Fibroblast of lung (primary cell): ENCODE data around the gene CHTF8. TPM values are rescaled to one million over a fixed set of nuclear protein-coding genes. Genes with fewer than 3 reads are reported as not detected.

Experiments used
- DNase-seq, 2 donors: peaks; one replicate each; pipeline versions ENCODE4 v3.0.0 to v3.0.0-alpha.2; 2010; ENCODE audit warnings: low read depth in 2 of 2
- H2AFZ ChIP-seq: 2 replicates; pipeline ENCODE4 v1.5.1; 2012; ENCODE audit warnings: low read length, control low read depth, inconsistent platforms
- H3K27ac ChIP-seq: 2 replicates; pipeline ENCODE4 v1.5.1; 2011; ENCODE audit warnings: low read length, control low read depth; ENCODE audit not compliant: insufficient read depth
- H3K27me3 ChIP-seq: 2 replicates; pipeline ENCODE4 v1.5.1; 2011; ENCODE audit warnings: mild to moderate bottlenecking, low read length; ENCODE audit not compliant: control insufficient read depth, insufficient read depth
- H3K36me3 ChIP-seq: 2 replicates; pipeline ENCODE4 v1.5.1; 2011; ENCODE audit warnings: low read length; ENCODE audit not compliant: control insufficient read depth, insufficient read depth
- H3K4me1 ChIP-seq: 2 replicates; pipeline ENCODE4 v1.5.1; 2011; ENCODE audit warnings: low read length; ENCODE audit not compliant: control insufficient read depth, insufficient read depth; ENCODE audit errors: extremely low read depth
- H3K4me2 ChIP-seq: 2 replicates; pipeline ENCODE4 v1.5.1; 2011; ENCODE audit warnings: low read length, control low read depth; ENCODE audit not compliant: insufficient read depth; ENCODE audit errors: extremely low read depth
- H3K4me3 ChIP-seq, 4 experiments: fragments of 200-600 bp in 1 of 4; sonication (generic) in 1 of 4; replicated peaks in 1 of 4; 2 replicates each; pipeline ENCODE4 v1.5.1; 2011 to 2016; ENCODE audit warnings: low read length in 4 of 4, low read depth in 3 of 4, mild to moderate bottlenecking in 3 of 4, control low read depth in 2 of 4, inconsistent platforms in 1 of 4, mixed read lengths in 1 of 4; ENCODE audit not compliant: insufficient read depth in 1 of 4; ENCODE audit errors: control extremely low read depth in 1 of 4
- H3K79me2 ChIP-seq: 2 replicates; pipeline ENCODE4 v1.5.1; 2012; ENCODE audit warnings: mild to moderate bottlenecking, low read length, inconsistent platforms; ENCODE audit not compliant: control insufficient read depth, insufficient read depth
- H3K9ac ChIP-seq: 2 replicates; pipeline ENCODE4 v1.5.1; 2011; ENCODE audit warnings: mild to moderate bottlenecking, low read length, control low read depth; ENCODE audit not compliant: insufficient read depth
- H3K9me3 ChIP-seq: 2 replicates; pipeline ENCODE4 v1.5.1; 2012; ENCODE audit warnings: low read depth, low read length; ENCODE audit not compliant: control insufficient read depth, insufficient read depth
- H4K20me1 ChIP-seq: 2 replicates; pipeline ENCODE4 v1.5.1; 2011; ENCODE audit warnings: low read length; ENCODE audit not compliant: control insufficient read depth, insufficient read depth; ENCODE audit errors: extremely low read depth
- CTCF ChIP-seq, 2 donors: IDR thresholded peaks in 1 of 2; conservative IDR thresholded peaks in 1 of 2; 1 replicate in 1 of 2; 2 replicates in 1 of 2; pipeline ENCODE4 v1.5.1; 2011 to 2012; ENCODE audit warnings: low read length in 2 of 2, control low read depth in 1 of 2, inconsistent platforms in 1 of 2, low read depth in 1 of 2, mild to moderate bottlenecking in 1 of 2
- EZH2 ChIP-seq: IDR thresholded peaks from 2 replicates; pipeline ENCODE4 v1.5.1; 2012; ENCODE audit warnings: low read length, control low read depth, mild to moderate bottlenecking; ENCODE audit errors: missing control alignments
- polyA plus RNA-seq, 2 donors: library from polyadenylated mRNA; depleted of rRNA in 1 of 2; stranded (reverse) in 1 of 2; unstranded in 1 of 2; fragments of >200 nt; gene quantifications; 2 replicates each; pipeline ENCODE4 v1.2.1, GENCODE V29; 2011 to 2012; ENCODE audit warnings: missing spikeins in 1 of 2
- total RNA-seq: library from RNA; depleted of rRNA; stranded (reverse); fragments of >200 nt; gene quantifications from 2 replicates; pipeline ENCODE4 v1.2.1, GENCODE V29; 2014

CHTF8 gene
- total and polyA plus RNA-seq, 2 donors (not counting 1 experiment from before 2014, with no cell fraction given), result 55.7 to 74.3 TPM

- Histone ChIP-seq H3K27me3 (no peaks in the 10 kb centered on the region), H3K4me1 (peaks cover 5% of the 10 kb centered on the region), H3K9ac (no peak overlapping the region), H3K79me2 (no peaks in the 10 kb centered on the region), H3K9me3 (no peaks in the 10 kb centered on the region), H3K36me3 (peaks cover 2% of the 10 kb centered on the region), H2AFZ (no peak overlapping the region), H3K27ac (no peak overlapping the region), H4K20me1 (no peaks in the 10 kb centered on the region), H3K4me2 (no peak overlapping the region), H3K4me3 (no peak overlapping the region)
- no peak for TF ChIP-seq EZH2
- TF ChIP-seq CTCF (conservative IDR thresholded peaks at IDR 0.05 in 1 of 2, IDR thresholded peaks at IDR 0.05 in 1 of 2; ENCODE audit: low read depth in 1 of 2, low read length in 2 of 2), result no peak
- DNase-seq, result no peak
Measured at GRCh38 chr16:69108064-69108904, 24.1 kb downstream of the CHTF8 start.

- peak overlapping the region; percentile 68 for H3K4me2 ChIP-seq
- no peak overlapping the region for H2AFZ ChIP-seq
- H3K9ac ChIP-seq, result no peak overlapping the region
Measured at GRCh38 chr16:69107316-69107962, 24.9 kb downstream of the CHTF8 start.

More at GRCh38 chr16:69107316-69107962, 24.9 kb downstream of the CHTF8 start:
- Histone ChIP-seq H3K4me1 (peaks cover 5% of the 10 kb centered on the region), H3K4me3 (peak overlapping the region in 2 of 4 experiments; percentile 10 to 57), H3K36me3 (peaks cover 2% of the 10 kb centered on the region), H4K20me1 (no peaks in the 10 kb centered on the region), H3K27me3 (no peaks in the 10 kb centered on the region), H3K27ac (no peak overlapping the region), H3K9me3 (no peaks in the 10 kb centered on the region), H3K79me2 (no peaks in the 10 kb centered on the region)
- peak; percentile 15 to 22 for DNase-seq
- TF ChIP-seq EZH2, result no peak
- TF ChIP-seq CTCF (conservative IDR thresholded peaks at IDR 0.05 in 1 of 2, IDR thresholded peaks at IDR 0.05 in 1 of 2; ENCODE audit: low read depth in 1 of 2, low read length in 2 of 2), result no peak
